Uterus (tissue), 2 donors: ENCODE results near the gene MAP3K6.

ENCODE experiments used
- CTCF ChIP-seq, 4 experiments: fragments of 200-600 bp in 2 of 4; fragments of 450-650 bp in 2 of 4; sonication (generic) in 2 of 4; IDR thresholded peaks; one replicate each; pipeline ENCODE4 v1.5.1; 2016 to 2019; ENCODE audit warnings: antibody characterized with exemption in 4 of 4, mild to moderate bottlenecking in 2 of 4, moderate library complexity in 1 of 4
- POLR2A ChIP-seq, 2 donors: fragments of 450-650 bp; IDR thresholded peaks; one replicate each; pipeline ENCODE4 v1.6.1; 2016; ENCODE audit warnings: antibody characterized with exemption in 2 of 2, mild to moderate bottlenecking in 1 of 2, moderate library complexity in 1 of 2

- TF ChIP-seq CTCF (IDR thresholded peaks at IDR 0.05) (no peak), POLR2A (IDR thresholded peaks at IDR 0.05) (no peak)
These were observed 10.0 kb downstream of the MAP3K6 start for GRCh38 chr1:27356619-27357280.
